ENCODE results near the gene ZDHHC7.
"Not testable (repeated sequence)": the region's sequence is repeated elsewhere in the genome, so short reads cannot be mapped to it uniquely, and the experiment has no call there.

Gene ZDHHC7

DNA sequence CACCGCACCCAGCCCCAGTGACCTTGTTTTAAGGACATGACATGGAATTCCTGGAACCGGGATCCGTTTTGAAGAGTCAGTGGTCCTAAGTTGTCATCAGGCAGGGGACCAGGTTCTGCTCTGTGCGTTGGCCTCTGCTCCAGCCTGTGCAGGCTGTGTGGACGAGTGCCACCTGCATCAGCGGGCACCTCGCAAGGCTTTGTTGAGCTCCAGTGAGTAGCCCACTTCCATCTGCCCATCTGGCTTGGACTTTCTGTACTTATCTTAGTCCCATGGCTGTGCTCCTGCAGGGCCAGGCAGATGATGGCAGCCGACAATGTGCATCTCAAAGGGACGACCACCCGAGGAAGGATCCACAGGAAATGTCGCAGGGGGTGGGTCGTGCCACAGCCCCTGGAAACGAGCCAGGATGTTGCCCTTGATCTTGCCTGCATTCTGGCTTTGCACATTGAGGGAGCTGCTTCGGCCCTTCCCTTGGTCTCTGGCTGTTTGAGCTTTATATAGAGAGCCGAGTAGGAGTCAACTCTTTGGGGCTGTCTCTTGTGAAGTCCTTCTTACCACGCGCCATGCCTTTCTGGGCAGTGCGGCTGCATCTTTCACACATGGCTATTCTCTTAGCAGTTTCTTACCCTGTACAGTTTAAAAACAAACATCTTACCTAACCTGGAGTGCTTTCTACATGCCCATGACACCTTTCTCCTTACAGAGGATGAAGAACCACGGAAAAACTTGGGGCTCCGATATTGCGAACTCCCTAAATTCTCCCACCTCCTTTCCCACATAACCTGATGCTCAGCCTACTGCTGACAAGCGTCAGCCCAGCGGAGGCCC is 34.5 kb upstream of the ZDHHC7 start:
- DNase-seq (ENCODE audit: low read depth, low spot score) = no peak
- no peak overlapping the region for H3K27ac ChIP-seq

DNA sequence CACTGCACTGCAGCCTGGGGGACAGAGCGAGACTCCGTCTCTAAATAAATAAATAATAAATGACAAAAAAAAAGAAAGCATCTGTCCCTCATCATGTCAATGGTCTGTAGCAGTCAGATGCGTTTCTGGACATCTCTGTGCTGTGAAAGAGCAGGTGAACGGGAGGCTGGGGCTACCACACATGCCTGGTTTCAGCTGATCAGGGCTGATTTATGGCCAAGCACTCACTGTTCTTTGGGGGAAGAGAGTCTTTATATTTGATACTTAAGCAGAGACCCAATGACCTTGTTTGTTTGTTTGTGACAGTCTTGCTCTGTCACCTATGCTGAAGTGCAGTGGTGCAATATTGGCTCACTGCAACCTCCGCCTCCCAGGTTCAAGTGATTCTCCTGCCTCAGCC is 33.7 kb upstream of the ZDHHC7 start:
- no peak overlapping the region for H3K27ac ChIP-seq
- DNase-seq (ENCODE audit: low read depth, low spot score) = no peak

DNA sequence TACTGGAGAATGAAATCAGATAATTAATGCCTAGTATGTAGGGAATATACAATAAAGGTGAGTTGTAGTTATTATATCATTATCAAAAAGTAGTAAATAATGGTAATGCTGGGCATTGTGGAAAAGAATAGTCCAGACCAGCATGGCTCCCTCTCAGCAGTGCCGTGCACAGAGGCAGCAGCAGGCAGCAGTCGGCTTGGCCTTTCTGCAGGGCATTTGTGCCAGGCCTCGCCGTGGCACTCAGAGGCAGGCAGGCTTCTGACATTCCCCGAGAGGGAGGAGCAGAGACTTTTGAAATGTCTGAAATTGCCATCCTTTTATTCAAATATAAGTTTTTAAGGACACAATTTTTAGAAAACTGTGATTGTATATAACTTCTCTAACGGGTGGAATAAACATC is 31.3 kb upstream of the ZDHHC7 start:
- H3K27ac ChIP-seq = no peak overlapping the region
- no peak for DNase-seq (ENCODE audit: low read depth, low spot score)

DNA sequence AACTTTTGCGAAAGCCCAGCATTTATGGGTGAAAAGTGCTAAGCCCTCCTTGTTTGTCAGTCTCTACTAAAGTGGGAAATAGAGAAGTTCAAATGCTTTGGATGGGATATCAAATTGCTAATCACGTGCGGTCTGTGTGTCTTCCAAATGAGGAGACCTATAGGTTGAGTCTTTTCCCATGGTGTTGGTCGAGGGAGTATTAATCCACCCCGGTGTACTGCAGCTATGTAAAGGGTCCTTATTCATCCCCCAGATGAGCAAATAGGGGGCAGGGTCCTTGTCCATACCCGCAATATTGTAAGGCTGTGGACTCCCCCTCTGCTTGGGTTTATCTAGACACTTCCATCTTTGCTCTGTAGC is 30.8 kb upstream of the ZDHHC7 start:
- H3K27ac ChIP-seq = no peak overlapping the region
- DNase-seq (ENCODE audit: low read depth, low spot score) = no peak

DNA sequence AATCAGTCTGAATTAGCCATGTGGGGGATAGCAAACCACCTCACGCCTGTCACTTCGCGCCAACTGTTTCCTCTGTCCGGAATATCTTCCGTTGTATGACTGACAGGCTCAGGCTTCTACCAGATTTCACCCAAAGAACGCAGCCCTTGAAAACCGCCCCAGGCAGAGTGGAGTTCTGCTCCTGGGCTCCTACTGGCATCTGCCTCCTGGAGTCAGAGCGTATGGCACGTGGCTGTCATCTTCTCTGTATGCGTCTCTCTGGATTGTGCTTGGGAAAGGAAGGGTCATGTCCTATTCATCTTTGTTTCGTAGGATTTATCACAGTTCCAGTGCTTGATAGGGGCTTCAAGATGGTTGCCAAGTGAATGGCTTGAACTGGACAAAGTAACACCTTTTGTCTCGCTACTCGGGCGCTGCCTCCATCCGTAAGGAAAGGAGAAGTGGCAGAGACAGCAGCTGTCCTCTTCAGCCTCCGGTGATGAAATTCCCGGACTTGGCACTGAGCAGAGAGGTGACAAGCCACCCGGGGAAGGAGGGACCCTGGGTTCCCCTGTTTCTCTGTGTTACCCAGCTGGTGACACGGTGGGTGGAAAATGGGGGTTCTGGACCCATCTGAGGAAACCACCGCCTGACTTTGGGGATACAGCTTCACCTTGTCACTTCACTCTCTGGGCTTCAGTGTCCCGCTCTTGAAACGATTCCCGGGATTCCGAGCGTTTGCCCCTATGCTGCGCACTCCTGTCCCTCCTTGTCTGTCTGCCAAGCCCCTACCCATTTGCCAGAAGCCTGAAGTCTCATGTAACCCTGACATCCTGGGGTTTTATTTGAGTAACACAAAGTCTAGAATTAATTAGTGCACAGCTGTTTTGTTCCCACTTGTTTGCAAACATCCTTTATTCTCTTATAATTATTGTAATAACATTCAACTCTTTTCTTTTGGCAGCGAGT is 30.2 kb upstream of the ZDHHC7 start:
- no peak for DNase-seq (ENCODE audit: low read depth, low spot score)
- no peak overlapping the region for H3K27ac ChIP-seq

DNA sequence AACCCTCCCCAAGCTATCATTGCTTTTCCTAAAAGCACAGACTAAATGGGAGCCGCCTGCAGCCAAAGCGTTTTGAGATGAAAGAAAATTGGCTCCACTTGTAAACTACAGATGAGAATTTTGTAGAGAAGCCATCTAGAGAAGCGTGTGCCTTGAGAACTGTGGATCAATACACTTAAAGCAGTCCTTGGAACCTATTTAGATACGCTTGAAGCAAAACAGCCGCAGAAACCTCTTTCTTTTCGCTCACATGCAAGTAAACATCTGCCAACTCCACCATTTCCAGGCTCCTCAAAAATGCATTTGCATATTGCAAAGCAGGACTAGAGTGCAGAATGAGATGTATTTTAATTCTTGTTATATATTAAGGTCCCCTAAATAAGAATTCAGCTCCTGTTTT is 29.4 kb upstream of the ZDHHC7 start:
- no peak overlapping the region for H3K27ac ChIP-seq
- DNase-seq (ENCODE audit: low read depth, low spot score) = no peak

DNA sequence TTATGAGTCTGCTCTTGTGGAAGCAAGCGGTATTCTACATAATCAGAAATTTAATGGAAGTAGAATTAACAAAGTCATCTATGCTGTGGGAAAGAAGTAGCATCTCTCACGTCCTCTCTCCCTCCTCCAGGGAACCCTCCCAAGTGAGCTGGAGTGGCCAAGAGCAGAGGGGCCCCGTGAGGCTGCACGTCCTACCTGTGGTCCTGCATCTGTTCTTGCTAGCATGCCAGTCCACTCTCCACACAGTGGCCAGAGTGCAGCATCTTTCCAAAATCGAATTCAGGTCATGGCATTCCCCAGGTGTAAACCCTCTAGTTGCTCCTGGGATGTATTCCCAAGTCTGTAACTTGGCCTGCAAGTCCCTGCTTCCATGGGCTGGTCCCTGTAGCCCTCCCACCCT is 26.4 kb upstream of the ZDHHC7 start:
- no peak for DNase-seq (ENCODE audit: low read depth, low spot score)
- H3K27ac ChIP-seq = no peak overlapping the region

DNA sequence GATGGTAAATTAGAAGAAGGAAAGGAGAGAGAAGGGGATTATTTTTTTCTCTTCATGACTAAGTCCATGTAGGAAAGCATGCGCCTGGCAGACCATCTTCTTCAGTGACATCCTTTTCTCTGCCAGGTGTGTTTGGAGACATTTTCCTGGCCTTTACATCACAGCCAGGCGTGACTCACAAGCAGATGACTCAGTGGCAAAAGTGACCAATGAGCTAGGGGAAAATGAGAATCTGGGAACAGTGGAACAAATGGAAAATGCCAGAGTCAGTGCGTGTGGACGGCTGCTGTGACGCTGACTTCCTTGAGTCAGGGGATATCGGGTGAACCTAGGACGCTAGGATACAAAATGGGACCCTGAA is 25.7 kb upstream of the ZDHHC7 start:
- peak; percentile 50 for DNase-seq (ENCODE audit: low read depth, low spot score)
- peak overlapping the region; percentile 20 for H3K27ac ChIP-seq

DNA sequence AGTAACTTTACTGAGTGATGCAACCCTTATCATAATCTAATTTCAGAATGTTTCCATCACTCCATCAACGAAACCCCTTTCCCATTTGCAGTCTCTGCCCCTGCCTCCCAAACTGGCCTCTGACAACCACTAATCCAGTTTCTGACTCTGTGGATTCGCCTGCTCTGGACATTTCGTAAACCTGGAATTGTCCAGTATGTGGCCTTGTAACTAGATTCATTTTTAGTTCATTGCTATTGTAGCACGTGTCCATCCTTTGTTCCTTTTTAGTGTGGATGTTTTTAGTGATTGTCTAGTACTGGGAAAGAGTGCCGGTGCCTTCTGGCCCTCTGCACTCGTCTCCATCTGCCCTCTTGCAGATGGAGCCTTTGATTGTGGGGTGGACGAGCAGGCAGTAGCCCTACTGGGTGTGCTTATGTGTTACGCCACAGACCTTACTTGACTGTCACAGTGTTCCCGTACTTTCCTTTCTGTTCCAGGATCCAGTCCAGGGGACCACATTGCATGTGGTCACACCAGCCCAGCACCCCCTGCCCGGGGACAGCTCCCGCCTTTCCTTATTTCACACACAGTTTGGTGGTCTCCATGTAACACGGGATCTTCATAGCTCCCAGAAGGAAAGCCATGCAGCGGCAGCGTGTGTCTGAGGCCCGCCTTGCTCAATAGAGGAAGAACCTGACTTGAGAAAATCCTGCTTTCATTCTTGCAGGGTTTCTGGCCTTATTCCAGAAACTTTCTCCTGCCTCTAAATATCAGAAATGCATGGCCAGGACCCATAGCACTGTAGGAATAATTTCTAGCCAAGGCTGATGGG is 25.1 kb upstream of the ZDHHC7 start:
- peak overlapping the region; percentile 20 for H3K27ac ChIP-seq
- no peak for DNase-seq (ENCODE audit: low read depth, low spot score)

DNA sequence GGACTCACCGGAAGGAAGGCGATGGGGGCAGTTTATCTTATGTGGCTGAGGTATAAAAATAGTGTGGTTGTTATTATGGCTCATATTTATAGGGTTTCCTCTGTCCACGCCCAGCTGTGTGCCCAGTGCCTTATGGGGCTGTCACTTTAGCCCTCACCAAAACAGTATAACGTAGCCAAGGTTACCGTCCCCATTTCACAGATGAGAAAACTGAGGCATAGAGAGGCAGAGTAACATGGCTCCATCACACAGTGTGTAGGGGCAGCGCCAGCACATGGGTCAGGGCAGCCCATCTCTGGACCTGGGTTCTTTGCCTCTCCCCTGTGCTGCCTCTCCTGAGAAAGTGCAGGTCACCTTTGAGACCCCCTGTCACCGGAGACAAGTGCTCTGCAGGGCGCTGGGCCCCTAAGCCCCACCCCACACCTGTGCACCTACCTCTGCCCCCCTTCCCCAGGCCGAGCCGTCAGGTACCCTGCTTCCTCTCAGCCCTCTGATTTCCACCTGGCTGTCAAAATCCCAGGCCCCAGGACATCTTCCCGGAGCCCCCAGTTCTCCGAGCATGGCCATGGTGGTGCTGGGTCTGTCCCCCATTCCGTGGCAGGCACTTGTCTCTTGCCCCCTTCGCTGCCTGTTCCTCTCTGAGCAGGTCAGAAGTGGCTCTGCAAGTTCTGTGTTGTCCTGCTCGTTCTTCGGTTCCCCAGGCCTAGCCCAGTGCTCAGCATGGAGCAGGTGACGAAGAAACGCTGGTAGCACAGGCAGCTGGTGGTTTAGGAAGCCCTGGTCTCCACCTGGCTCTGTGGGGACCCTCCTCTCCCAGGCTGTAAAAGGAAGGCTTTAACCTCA is 23.5 kb upstream of the ZDHHC7 start:
- no peak for DNase-seq (ENCODE audit: low read depth, low spot score)
- H3K27ac ChIP-seq = no peak overlapping the region

DNA sequence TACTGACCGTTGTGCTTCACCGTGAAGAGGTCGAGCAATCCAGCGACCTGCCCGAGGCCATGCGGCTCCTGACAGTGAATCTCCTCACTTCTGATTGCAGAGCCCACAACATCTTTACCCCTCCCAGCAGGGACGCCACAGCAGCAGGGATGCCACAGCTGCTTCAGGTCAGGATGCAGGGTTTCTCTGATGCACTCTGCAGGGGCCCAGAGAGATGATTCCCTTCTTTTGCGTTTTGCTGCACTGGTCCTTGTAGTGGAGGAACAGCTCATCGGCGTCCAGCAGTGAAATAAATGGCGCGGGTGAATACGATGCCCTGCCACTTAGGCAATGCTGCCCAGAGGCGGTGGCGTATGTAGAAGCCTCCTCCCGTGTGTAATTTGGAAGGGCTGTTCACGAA is 21.8 kb upstream of the ZDHHC7 start:
- H3K27ac ChIP-seq = no peak overlapping the region
- DNase-seq (ENCODE audit: low read depth, low spot score) = no peak

DNA sequence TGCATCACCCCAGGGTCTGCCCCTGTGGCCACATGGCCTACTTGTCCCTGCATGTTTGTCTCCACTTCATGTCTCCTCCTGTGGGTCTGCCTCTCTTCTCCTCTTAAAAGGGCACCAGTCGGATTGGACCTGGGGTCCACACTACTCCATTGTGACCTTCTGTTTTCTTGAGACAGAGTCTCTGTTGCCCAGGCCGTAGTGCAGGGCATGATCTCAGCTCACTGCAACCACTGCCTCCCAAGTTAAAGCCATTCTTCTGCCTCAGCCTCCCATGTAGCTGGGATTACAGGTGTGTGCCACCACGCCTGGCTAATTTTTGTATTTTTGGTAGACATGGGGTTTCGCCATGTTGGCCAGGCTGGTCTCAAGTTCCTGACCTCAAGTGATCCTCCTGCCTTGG is 20.9 kb upstream of the ZDHHC7 start:
- H3K27ac ChIP-seq; DNase-seq (ENCODE audit: low read depth, low spot score): not testable (repeated sequence)

DNA sequence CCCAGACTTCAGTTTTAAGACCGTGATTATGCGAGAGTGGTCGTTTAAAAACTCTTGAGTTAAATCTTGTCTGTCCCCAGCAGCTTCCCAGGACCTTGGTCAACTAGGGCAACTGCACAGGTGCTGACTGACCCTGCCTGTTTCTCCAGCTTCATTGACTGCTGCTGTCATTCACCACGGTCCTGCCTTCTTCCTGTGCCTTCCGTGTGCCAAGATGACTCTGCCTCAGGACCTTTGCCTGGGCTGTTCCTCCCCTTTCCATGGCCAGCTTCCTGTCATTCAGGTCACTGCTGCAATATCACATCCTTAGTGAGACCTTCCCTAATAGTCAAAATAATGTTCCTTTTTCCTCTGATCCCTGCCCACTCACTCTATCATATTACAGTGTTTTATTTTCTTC is 20.1 kb upstream of the ZDHHC7 start:
- no peak for DNase-seq (ENCODE audit: low read depth, low spot score)
- no peak overlapping the region for H3K27ac ChIP-seq

DNA sequence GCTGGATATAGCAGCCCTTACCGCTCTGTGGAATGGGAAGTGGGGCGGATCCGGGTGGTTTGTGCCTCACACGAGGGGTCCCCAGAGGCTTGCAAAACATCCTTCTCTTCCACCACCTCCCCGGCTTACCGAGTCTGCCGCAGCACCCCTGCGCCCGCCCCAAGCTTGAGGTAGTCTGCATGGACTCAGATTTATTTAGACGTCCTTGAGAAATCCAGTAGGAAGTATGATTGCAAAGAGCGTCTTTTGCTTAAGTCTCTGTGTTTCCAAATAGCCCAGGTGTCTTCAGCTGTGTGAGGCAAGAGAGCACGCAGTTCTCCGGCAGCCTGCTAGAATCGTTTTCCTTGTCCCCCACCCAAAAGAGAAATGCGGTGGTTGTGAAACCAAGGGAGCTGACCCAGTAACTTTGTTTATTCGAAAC is 18.7 kb upstream of the ZDHHC7 start:
- peak overlapping the region; percentile 49 for H3K27ac ChIP-seq
- DNase-seq (ENCODE audit: low read depth, low spot score) = no peak

DNA sequence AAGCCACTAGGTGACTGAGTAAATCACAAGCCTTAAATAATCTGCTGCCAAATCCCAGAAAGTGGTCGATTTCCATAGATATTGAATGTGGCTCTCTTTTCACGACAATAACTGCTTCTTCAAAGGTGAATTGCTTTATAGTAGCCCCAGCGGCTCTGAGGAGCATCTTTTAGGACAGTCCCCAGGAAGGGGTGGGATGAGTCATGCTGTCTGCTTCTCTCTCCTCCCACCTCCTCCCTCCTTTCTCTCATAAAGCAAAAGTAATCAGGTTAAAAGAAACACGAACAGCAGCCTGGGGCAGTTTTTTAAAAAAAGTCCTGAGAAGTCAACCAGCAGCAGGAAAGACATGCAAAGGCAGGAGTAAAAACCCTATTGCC is 18.1 kb upstream of the ZDHHC7 start:
- peak; percentile 45 for DNase-seq (ENCODE audit: low read depth, low spot score)
- peak overlapping the region; percentile 49 for H3K27ac ChIP-seq

DNA sequence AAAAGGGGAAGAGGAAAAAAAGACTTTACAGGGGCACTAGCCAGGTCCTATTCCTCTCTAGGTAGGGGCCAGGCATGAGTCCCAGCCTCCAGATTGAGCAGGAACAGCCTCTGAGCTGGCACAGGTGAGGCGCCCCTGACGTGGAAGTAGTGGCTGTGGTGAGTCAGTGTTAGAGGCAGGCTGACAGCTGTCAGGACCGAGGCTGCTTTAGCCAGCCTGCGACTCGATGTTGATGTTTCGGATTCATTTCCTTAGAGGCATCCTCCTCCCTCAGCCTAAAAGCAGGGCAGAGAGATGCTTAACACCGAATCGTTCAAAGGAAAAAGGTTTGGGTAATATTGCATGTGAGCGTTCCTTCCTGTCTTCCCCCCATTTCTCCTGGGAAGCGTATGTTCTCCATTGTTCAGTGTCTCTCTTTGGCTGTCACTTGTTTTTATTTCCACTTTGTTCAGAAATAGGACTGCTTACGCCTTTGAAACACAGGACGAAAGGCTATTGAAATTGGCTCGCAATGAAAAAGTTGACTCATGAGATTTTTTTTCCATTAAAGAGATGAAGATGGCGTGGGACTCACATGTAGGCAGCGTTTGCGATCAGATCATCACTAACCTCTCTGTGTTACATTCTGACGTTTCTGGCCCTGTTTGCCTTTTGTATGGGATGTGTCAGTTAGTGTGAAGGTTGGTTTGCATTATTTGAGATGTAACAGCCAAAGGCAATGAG is 17.5 kb upstream of the ZDHHC7 start:
- DNase-seq (ENCODE audit: low read depth, low spot score) = peak; percentile 63
- H3K27ac ChIP-seq = peak overlapping the region; percentile 49

DNA sequence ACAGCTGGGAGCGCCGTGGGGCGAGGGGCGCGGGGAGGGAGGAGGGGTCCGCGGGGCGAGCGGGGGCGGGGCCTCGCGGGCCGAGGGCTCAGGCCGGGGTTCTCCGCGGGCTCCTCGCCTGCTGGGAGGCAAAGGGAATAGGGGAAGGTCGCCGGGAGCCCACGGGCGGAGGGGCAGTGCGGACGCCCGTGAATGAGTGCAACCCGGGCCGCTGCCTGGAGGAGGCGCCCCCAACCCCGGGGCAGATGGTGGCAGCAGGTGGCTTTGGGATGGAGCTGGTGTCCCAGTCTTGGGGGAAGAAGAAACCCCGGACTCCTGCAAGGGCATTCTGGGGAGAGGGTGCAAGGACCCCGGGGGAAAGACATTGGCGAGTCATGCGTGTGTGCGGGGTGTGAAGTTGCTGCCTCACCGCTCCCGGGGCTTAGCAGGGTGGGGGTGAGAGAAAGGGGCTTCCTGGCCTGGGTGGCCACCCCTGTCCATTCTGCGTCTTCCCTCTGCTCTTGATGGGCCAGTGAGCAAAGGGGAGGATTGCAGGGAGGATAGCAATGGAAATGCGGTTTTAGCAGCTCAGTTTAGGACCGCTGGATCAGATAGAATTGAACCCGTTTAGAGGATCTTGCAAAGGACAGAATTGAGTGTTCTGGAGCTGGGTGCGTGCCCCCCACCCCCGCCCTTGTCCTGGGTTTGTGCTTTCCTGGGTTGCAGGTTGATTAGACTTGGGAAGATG is 16.8 kb upstream of the ZDHHC7 start:
- H3K27ac ChIP-seq = peak overlapping the region; percentile 49

DNA sequence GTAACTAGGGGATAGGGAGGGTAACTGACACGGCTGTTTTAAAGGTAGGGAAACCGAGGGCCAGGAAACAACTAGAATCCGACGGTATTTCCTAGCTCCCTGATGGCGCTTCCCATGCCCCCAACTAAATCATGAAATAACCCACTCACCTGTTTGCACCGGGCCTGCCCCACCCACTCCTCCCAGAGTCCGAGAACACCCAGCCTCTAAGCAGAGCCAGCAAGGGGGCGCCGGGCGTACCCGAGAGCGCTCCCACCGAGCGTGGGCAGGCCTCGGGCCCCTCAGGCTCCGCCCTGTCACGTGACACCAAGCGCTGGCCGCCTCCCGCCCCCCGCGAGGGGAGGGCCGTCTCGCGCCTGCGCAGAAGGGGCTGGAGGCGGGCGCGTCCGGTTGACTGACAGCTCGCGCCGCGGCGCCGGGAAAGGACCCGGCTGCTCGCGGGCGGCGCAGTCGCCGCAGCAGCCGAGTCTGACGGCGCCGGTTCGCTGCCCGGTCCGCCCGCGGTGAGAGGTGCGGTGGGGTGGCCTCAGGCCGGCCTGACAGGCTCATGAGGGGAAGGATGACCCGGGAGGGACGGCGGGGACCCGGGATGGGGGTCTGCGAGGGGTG is 16.1 kb upstream of the ZDHHC7 start, which contains the start of gene KIAA0513:
KIAA0513 (plus strand) TSS at position 447 of the 609 bp plus-strand sequence. CDS start 39,277 bp downstream, outside the sequence.
- no peak for DNase-seq (ENCODE audit: low read depth, low spot score)
- H3K27ac ChIP-seq = peak within 1 kb of the TSS; percentile 49

More for the DNA sequence above, 16.8 kb upstream of the ZDHHC7 start:
- DNase-seq (ENCODE audit: low read depth, low spot score) = no peak

Measured in epithelial cell of prostate (primary cell).